ENCODE measurements around the gene IGF2BP2. TPM values are rescaled to one million over a fixed set of nuclear protein-coding genes. Genes with fewer than 3 reads are reported as not detected.
"Not testable (repeated sequence)": the region's sequence is repeated elsewhere in the genome, so short reads cannot be mapped to it uniquely, and the experiment has no call there.

The IGF2BP2 gene
- total RNA-seq, 2 experiments from 2014 or later, result 0.09 TPM; not detected in 1

- ATAC-seq (no peak), DNase-seq (no peak)
- no peaks in the 10 kb centered on the region for H3K36me3 Mint-ChIP-seq
- H3K4me1 Mint-ChIP-seq, result no peaks in the 10 kb centered on the region
- CTCF ChIA-PET, result interaction anchor here (0.7 kb wide), 1 partner anchor 14 kb away, joined by 3 read pairs; no protein-coding TSS in a partner anchor
- no peak overlapping the region for H3K4me3 Mint-ChIP-seq
- H3K9me3 Mint-ChIP-seq (ENCODE audit: low read depth), result no peaks in the 10 kb centered on the region
- H3K27me3 Mint-ChIP-seq, result peaks cover 14% of the 10 kb centered on the region
- H3K27ac Mint-ChIP-seq, result no peak overlapping the region
Observed at GRCh38 chr3:185645596-185646381, 179.1 kb downstream of the IGF2BP2 start.

- H3K27me3 Mint-ChIP-seq, result peaks cover 14% of the 10 kb centered on the region
- CTCF ChIA-PET, result not testable (repeated sequence)
Observed at GRCh38 chr3:185645191-185645590, 179.7 kb downstream of the IGF2BP2 start.

GRCh38 chr3:185640308-185640707, 184.5 kb downstream of the IGF2BP2 start:
- no peaks in the 10 kb centered on the region for H3K4me1 Mint-ChIP-seq
- ATAC-seq, result no peak
- H3K9me3 Mint-ChIP-seq (ENCODE audit: low read depth), result no peaks in the 10 kb centered on the region
- no peak overlapping the region for H3K4me3 Mint-ChIP-seq
- peaks cover 6% of the 10 kb centered on the region for H3K27me3 Mint-ChIP-seq
- no peak for DNase-seq
- H3K27ac Mint-ChIP-seq, result no peak overlapping the region
- CTCF ChIA-PET, result no interaction called here
- H3K36me3 Mint-ChIP-seq, result no peaks in the 10 kb centered on the region

More at GRCh38 chr3:185645191-185645590, 179.7 kb downstream of the IGF2BP2 start:
- DNase-seq; ATAC-seq; H3K27ac Mint-ChIP-seq; H3K4me1 Mint-ChIP-seq; H3K36me3 Mint-ChIP-seq; H3K4me3 Mint-ChIP-seq; H3K9me3 Mint-ChIP-seq (ENCODE audit: low read depth): not testable (repeated sequence)

GRCh38 chr3:185639632-185640206, 185.1 kb downstream of the IGF2BP2 start:
- H3K4me1 Mint-ChIP-seq, result no peaks in the 10 kb centered on the region
- CTCF ChIA-PET, result interaction anchor here (1.5 kb wide), 1 partner anchor 21 kb away, joined by 4 read pairs; no protein-coding TSS in a partner anchor
- no peak overlapping the region for H3K4me3 Mint-ChIP-seq
- H3K9me3 Mint-ChIP-seq (ENCODE audit: low read depth), result no peaks in the 10 kb centered on the region
- peaks cover 6% of the 10 kb centered on the region for H3K27me3 Mint-ChIP-seq
- ATAC-seq (no peak), DNase-seq (no peak)
- H3K27ac Mint-ChIP-seq, result no peak overlapping the region
- no peaks in the 10 kb centered on the region for H3K36me3 Mint-ChIP-seq

GRCh38 chr3:185638651-185639050, 186.2 kb downstream of the IGF2BP2 start:
- H3K27ac Mint-ChIP-seq; ATAC-seq; H3K4me1 Mint-ChIP-seq; DNase-seq; H3K27me3 Mint-ChIP-seq; H3K4me3 Mint-ChIP-seq; H3K36me3 Mint-ChIP-seq; H3K9me3 Mint-ChIP-seq (ENCODE audit: low read depth): not testable (repeated sequence)
- CTCF ChIA-PET, result interaction anchor here (1.5 kb wide), 1 partner anchor 22 kb away, joined by 4 read pairs; no protein-coding TSS in a partner anchor

- no peak for DNase-seq
- H3K9me3 Mint-ChIP-seq (ENCODE audit: low read depth), result no peaks in the 10 kb centered on the region
- CTCF ChIA-PET, result interaction anchor here (0.6 kb wide), 1 partner anchor 678 kb away, joined by 3 read pairs; no protein-coding TSS in a partner anchor
- no peak overlapping the region for H3K27ac Mint-ChIP-seq
- H3K36me3 Mint-ChIP-seq, result peaks cover 2% of the 10 kb centered on the region
- H3K4me1 Mint-ChIP-seq, result no peaks in the 10 kb centered on the region
- H3K27me3 Mint-ChIP-seq, result peaks cover 2% of the 10 kb centered on the region
- ATAC-seq, result no peak
- H3K4me3 Mint-ChIP-seq, result no peak overlapping the region
Observed at GRCh38 chr3:185637388-185637787, 187.5 kb downstream of the IGF2BP2 start.

GRCh38 chr3:185632996-185633395, 191.8 kb downstream of the IGF2BP2 start:
- H3K27ac Mint-ChIP-seq, result no peak overlapping the region

GRCh38 chr3:185631508-185632206, 193.2 kb downstream of the IGF2BP2 start:
- Mint-ChIP-seq H3K9me3 (ENCODE audit: low read depth) (no peaks in the 10 kb centered on the region), H3K4me1 (peaks cover 3% of the 10 kb centered on the region), H3K36me3 (peaks cover 17% of the 10 kb centered on the region), H3K27me3 (no peaks in the 10 kb centered on the region), H3K4me3 (no peak overlapping the region), H3K27ac (no peak overlapping the region)
- CTCF ChIA-PET, result no interaction called here
- DNase-seq (no peak), ATAC-seq (no peak)

More at GRCh38 chr3:185632996-185633395, 191.8 kb downstream of the IGF2BP2 start:
- DNase-seq, result no peak
- Mint-ChIP-seq H3K27me3 (no peaks in the 10 kb centered on the region), H3K4me1 (no peaks in the 10 kb centered on the region), H3K9me3 (ENCODE audit: low read depth) (no peaks in the 10 kb centered on the region), H3K36me3 (peaks cover 11% of the 10 kb centered on the region), H3K4me3 (no peak overlapping the region)
- CTCF ChIA-PET, result interaction anchor here (1.7 kb wide), 1 partner anchor 28 kb away, joined by 3 read pairs; no protein-coding TSS in a partner anchor
- ATAC-seq, result no peak

GRCh38 chr3:185631108-185631507, 193.7 kb downstream of the IGF2BP2 start:
- no peak for ATAC-seq
- Mint-ChIP-seq H3K27ac (no peak overlapping the region), H3K4me1 (peaks cover 5% of the 10 kb centered on the region), H3K27me3 (no peaks in the 10 kb centered on the region), H3K4me3 (no peak overlapping the region), H3K36me3 (peaks cover 19% of the 10 kb centered on the region), H3K9me3 (ENCODE audit: low read depth) (no peaks in the 10 kb centered on the region)
- DNase-seq, result no peak
- CTCF ChIA-PET, result no interaction called here

GRCh38 chr3:185630182-185630622, 194.6 kb downstream of the IGF2BP2 start:
- Mint-ChIP-seq H3K27ac (no peak overlapping the region), H3K4me1 (peaks cover 12% of the 10 kb centered on the region), H3K36me3 (peaks cover 25% of the 10 kb centered on the region), H3K4me3 (no peak overlapping the region), H3K9me3 (ENCODE audit: low read depth) (no peaks in the 10 kb centered on the region), H3K27me3 (no peaks in the 10 kb centered on the region)
- CTCF ChIA-PET, result no interaction called here
- no peak for DNase-seq
- no peak for ATAC-seq

- Mint-ChIP-seq H3K9me3 (ENCODE audit: low read depth) (no peaks in the 10 kb centered on the region), H3K36me3 (peaks cover 27% of the 10 kb centered on the region), H3K27ac (no peak overlapping the region), H3K4me1 (peaks cover 15% of the 10 kb centered on the region), H3K27me3 (no peaks in the 10 kb centered on the region), H3K4me3 (no peak overlapping the region)
- CTCF ChIA-PET, result no interaction called here
- DNase-seq (no peak), ATAC-seq (peak; percentile 30)
Observed at GRCh38 chr3:185629554-185630181, 195.2 kb downstream of the IGF2BP2 start.

- Mint-ChIP-seq H3K36me3 (peaks cover 28% of the 10 kb centered on the region), H3K4me1 (peaks cover 15% of the 10 kb centered on the region), H3K4me3 (peak overlapping the region; percentile 5), H3K27me3 (no peaks in the 10 kb centered on the region), H3K9me3 (ENCODE audit: low read depth) (no peaks in the 10 kb centered on the region), H3K27ac (peak overlapping the region; percentile 55)
- ATAC-seq (peak; percentile 63), DNase-seq (no peak)
- CTCF ChIA-PET, result interaction anchor here (1.6 kb wide), 1 partner anchor 35 kb away, joined by 5 read pairs; no protein-coding TSS in a partner anchor
Observed at GRCh38 chr3:185625784-185626183, 199.1 kb downstream of the IGF2BP2 start.

Measured in activated CD8-positive, alpha-beta memory T cell treated with anti-CD3 and anti-CD28 coated beads, Interleukin-2, amount 10 ng/mL, durations not matched to agents 7 days and 5 days (primary cell).